GM12874 (cell line): ENCODE results near the gene SLC1A7.

ENCODE experiments used
- TF ChIP-seq, protein P1 (sequence below): IDR thresholded peaks from 2 replicates; pipeline ENCODE4 v1.5.1; 2011; ENCODE audit warnings: low read depth, mild to moderate bottlenecking, control low read depth, low read length, moderate library complexity; ENCODE audit not compliant: insufficient read depth

SLC1A7 gene

DNA sequence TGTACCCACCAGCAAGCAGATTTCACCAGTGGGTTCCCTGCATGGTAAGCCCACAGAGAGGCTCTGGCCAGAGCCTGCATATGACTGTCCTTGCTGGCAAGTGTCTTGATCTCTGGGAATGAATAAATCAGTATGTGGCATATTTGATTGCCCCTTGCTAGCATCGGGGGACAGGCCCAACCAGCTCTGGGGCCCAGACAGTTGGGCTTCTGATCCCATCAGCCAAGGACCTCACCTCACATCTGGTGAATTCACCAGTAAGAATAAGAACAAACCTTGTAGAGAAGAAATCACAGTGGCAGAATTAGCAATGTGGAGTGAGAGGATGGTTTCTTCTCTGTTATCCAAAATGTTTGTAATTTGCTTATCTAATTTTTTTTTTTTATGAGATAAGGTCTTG lies 15.9 kb downstream of the SLC1A7 start:
- TF ChIP-seq, protein P1, sequence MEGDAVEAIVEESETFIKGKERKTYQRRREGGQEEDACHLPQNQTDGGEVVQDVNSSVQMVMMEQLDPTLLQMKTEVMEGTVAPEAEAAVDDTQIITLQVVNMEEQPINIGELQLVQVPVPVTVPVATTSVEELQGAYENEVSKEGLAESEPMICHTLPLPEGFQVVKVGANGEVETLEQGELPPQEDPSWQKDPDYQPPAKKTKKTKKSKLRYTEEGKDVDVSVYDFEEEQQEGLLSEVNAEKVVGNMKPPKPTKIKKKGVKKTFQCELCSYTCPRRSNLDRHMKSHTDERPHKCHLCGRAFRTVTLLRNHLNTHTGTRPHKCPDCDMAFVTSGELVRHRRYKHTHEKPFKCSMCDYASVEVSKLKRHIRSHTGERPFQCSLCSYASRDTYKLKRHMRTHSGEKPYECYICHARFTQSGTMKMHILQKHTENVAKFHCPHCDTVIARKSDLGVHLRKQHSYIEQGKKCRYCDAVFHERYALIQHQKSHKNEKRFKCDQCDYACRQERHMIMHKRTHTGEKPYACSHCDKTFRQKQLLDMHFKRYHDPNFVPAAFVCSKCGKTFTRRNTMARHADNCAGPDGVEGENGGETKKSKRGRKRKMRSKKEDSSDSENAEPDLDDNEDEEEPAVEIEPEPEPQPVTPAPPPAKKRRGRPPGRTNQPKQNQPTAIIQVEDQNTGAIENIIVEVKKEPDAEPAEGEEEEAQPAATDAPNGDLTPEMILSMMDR, result no peak

DNA sequence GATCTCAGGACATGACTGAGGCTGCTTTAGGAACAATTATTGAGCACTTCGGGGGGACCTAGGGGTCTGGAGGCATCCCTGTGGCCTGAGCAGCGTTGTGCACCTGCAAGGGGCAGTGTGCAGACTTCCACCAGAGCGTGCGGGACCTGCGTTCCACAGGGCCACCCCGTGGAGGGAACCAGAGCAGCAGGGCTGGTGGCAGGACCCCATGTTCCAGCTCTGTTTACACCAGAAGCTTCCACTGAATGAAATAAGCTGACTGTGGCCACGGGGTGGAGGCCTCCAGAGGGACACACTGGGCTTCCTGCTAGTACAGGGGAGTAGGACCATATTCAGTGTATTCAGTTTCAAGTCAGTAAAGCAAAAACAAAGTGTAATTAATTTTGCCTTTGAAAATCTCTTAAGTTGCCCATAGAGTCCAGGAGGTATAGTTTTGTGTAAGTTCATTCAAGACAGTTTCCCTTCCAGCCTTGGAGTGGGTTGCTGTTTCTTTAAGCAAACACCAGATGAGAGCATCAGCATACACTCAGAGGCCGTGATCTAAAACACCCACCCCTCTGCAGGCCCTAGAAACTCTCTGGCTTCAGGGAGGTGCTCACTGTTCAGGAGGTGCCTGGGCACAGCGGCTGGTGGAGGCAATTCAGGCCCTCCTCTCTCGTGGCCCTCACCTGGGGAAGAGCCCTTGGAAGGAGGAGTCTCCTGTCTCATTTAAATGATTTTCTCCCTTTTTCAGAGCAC lies 16.6 kb downstream of the SLC1A7 start:
- TF ChIP-seq, protein P1, result no peak

DNA sequence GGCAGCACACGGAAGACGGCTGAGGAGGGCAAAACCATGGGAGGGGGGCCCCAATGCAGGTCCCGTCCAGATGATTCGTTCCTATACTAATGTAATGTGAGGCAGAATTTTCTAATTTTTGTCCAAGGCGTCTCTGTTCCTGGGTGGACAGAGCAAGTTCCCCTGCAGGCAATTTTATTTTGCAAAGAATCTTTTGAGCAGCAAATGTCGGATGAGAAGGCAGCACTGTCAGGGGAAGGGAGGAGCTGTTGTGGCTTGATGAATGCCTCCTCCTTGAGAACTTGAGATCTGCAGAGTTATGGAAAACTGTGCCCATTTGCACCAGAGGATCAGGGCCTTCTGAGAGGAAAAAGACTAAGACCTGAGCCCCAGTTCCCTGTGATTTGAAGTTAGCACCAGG lies 17.3 kb downstream of the SLC1A7 start:
- TF ChIP-seq, protein P1, result no peak

DNA sequence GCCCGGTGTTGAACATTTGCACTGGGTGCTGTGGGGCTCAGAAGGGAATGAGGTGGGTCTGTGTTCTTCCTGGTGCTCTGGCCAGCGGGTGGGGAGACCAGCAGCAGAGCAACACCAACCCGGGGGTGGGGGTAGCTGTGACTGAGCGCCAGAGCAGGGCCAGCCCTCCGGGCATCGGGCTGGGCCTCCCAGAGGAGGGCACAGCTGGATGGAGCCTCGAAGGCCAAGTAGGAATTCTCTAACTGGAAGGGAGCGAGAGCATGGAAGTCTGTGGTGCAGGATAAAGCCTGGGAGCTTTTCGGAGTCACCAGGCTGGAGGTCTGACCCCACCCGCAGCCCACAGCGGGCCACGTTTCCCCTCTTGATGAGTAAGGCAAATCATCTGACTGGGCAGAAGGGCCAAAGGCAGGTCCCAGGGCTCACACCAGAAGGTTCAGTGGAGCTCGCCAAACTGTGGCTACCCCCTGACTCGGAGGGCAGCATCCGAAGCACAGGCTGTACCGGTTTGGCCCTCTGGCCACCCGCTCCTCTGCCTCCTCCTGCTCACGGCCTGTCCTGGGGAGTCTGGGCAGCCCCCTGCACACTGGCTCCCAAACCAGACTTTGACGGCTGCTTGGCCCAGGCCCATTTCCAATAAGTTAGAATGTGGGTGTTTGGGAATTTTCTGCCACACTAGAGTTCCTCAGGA lies 18.8 kb downstream of the SLC1A7 start:
- TF ChIP-seq, protein P1, result no peak

DNA sequence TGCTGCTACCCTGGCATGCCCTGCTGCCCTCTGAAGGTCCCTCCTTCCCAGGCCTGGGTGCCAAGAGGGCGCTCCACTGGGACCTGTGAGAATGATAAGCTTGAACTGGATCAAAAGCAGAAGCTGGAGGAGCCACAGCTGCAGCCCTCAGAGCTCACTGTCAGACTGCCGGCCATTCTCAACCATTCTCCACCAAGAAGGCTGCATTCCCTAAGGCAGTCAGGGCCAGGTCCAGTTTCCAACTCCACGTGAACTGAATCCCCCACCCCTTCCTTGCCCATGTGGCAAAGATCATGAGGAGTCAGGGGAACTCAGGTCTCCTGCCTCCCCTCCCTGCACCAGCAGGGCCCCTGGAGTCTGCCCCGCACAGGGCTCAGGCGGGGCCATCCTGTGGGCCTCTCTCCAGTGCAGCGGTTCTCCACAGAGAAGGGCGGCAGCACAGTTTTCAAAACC lies 19.5 kb downstream of the SLC1A7 start:
- TF ChIP-seq, protein P1, result no peak

DNA sequence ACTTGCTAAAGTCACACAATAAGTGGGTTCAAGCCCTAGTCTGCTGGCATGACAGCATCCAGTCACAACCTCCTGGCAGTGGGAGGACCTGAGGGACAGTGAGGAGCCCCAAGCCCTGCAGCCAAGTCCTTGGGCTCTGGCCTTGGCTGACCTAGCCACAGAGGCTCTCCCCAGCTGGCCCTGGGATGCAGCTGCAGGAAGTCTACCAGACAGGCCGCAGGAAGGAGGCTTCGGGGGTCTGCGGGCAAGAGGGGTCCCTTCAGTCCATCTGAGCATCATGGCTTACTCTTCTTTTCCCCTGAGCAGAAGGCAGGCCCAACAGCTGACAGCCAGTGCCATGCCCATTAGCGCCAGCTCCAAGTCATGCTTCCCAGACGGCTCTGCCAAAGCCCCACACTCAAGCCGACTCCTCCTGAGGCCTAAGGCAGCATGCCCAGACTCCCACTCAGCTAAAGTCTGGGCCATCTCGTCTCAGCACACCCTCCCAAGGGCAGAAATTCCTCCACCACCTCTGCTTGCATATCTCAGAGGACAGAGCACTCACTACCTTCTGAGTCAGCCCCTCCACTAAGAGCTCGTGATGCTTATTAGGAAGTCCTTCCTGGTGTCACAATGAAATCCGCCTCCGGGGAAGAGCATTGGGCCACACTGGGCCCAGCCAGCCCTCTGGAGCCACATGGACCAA lies 20.1 kb downstream of the SLC1A7 start:
- TF ChIP-seq, protein P1, result no peak

DNA sequence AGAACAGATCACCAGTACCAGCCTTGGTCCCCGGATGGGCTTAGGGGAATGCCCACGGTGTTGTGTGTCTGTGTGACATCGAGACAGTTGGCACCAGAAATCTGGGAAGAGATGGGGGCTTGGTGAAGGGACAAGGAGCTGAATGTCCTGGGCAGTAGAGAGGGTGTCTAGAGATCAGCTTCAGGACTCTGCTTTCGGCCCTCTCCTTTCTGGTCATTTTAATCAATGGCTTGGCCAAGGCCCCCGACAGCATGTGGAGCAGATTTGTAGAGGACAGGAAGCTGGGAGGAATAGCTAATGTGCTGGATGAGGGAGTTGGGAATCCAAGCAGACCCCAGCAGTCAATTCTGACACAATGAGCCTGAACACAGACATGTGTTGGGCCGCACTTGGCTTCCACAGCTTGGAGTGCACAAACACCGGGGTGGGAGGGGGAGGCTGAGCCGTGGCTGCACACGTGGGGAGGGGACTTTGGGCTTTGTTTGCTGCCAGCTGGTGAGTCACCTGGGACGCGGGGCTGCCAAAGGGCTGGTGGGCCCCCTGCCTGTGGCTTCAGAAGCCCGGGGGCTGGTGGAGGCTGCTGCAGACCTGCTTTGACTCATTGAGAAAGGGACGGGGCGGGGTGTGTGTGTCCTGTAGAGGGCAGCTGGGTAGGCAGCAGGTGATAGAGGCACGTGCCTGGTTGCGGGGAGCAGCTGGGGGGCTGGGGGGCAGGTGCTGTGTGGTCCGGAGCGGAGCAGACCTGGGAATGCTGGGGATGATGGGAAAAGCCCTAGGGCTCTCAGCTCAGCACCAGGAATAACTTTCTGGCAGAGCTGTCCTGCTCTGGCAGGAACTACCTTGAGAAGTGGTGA lies 20.9 kb downstream of the SLC1A7 start:
- TF ChIP-seq, protein P1, result no peak
